ENCODE data around the gene KLKB1.
A peak's percentile ranks its signal among the peaks of the same experiment; 100 is the strongest.
"Not testable (repeated sequence)": the region's sequence is repeated elsewhere in the genome, so short reads cannot be mapped to it uniquely, and the experiment has no call there.

KLKB1 gene

GRCh38 chr4:186265683-186266652 lies 38.7 kb downstream of the KLKB1 start, which contains the start of gene F11:
Gene F11, plus strand, starts transcription at chr4:186266189. Its CDS starts 948 bp downstream, at chr4:186267137.
- no peak for DNase-seq

GRCh38 chr4:186266729-186267456 lies 39.6 kb downstream of the KLKB1 start:
- DNase-seq, result no peak

- no peak for DNase-seq
Observed at GRCh38 chr4:186271081-186271678, 43.9 kb downstream of the KLKB1 start.

- DNase-seq, result no peak
Observed at GRCh38 chr4:186272699-186273391, 45.5 kb downstream of the KLKB1 start.

- DNase-seq, result not testable (repeated sequence)
Observed at GRCh38 chr4:186273392-186273789, 46.1 kb downstream of the KLKB1 start.

- DNase-seq, result no peak
Observed at GRCh38 chr4:186283311-186283710, 56.0 kb downstream of the KLKB1 start.

- DNase-seq, result no peak
Observed at GRCh38 chr4:186285147-186285546, 57.8 kb downstream of the KLKB1 start.

- no peak for DNase-seq
Observed at GRCh38 chr4:186286581-186286980, 59.3 kb downstream of the KLKB1 start.

- no peak for DNase-seq
Observed at GRCh38 chr4:186291256-186291890, 64.1 kb downstream of the KLKB1 start.

- DNase-seq, result no peak
Observed at GRCh38 chr4:186294160-186294559, 66.9 kb downstream of the KLKB1 start.

- DNase-seq, result no peak
Observed at GRCh38 chr4:186296481-186296880, 69.2 kb downstream of the KLKB1 start.

GRCh38 chr4:186297013-186297645 lies 69.8 kb downstream of the KLKB1 start:
- peak in 1 of 14 donors; percentile 21 for DNase-seq

GRCh38 chr4:186298031-186298647 lies 70.8 kb downstream of the KLKB1 start:
- DNase-seq, result no peak

GRCh38 chr4:186299291-186299690 lies 72.0 kb downstream of the KLKB1 start:
- DNase-seq, result no peak

- DNase-seq, result no peak
Observed at GRCh38 chr4:186300659-186301390, 73.5 kb downstream of the KLKB1 start.

- no peak for DNase-seq
Observed at GRCh38 chr4:186304216-186304615, 76.9 kb downstream of the KLKB1 start.

GRCh38 chr4:186304866-186305505 lies 77.7 kb downstream of the KLKB1 start:
- DNase-seq, result peak in 1 of 14 donors; percentile 25

- DNase-seq, result no peak
Observed at GRCh38 chr4:186307497-186307896, 80.2 kb downstream of the KLKB1 start.

- DNase-seq, result no peak
Observed at GRCh38 chr4:186307916-186308315, 80.6 kb downstream of the KLKB1 start.
